Upper lobe of right lung (tissue), 1 donor: Measurements from ENCODE around the gene HORMAD1. TPM values are rescaled to one million over a fixed set of nuclear protein-coding genes. Genes with fewer than 3 reads are reported as not detected.
A peak's percentile ranks its signal among the peaks of the same experiment; 100 is the strongest.
"Not testable (repeated sequence)": the region's sequence is repeated elsewhere in the genome, so short reads cannot be mapped to it uniquely, and the experiment has no call there.

Source experiments
- ATAC-seq: fragments of 200-7000 bp; cut with Tn5 transposase; one replicate; pipeline ENCODE4 v1.9.1; 2020; ENCODE audit warnings: mild to moderate bottlenecking, moderate library complexity
- DNase-seq: peaks from one replicate; pipeline ENCODE4 v3.0.0-alpha.2; 2020
- H3K27ac ChIP-seq: fragments of 200-600 bp; one replicate; pipeline ENCODE4 v1.8.0; 2022
- H3K27me3 ChIP-seq: fragments of 200-600 bp; one replicate; pipeline ENCODE4 v1.8.0; 2022; ENCODE audit warnings: mild to moderate bottlenecking
- H3K36me3 ChIP-seq: fragments of 200-600 bp; one replicate; pipeline ENCODE4 v1.8.0; 2022
- H3K4me1 ChIP-seq: fragments of 200-600 bp; one replicate; pipeline ENCODE4 v1.8.0; 2022
- H3K4me3 ChIP-seq: fragments of 200-600 bp; one replicate; pipeline ENCODE4 v1.8.0; 2022; ENCODE audit warnings: mild to moderate bottlenecking
- H3K9me3 ChIP-seq: fragments of 200-600 bp; one replicate; pipeline ENCODE4 v1.8.0; 2022
- CTCF ChIP-seq: fragments of 200-600 bp; IDR thresholded peaks from one replicate; pipeline ENCODE4 v1.8.0; 2022; ENCODE audit warnings: antibody characterized with exemption
- intact Hi-C: fragments of 100-400 bp; cut with DNase I; formaldehyde crosslinking; loops from one replicate; pipeline ENCODE4 v1.11.0; 2022
- total RNA-seq: library from RNA; stranded (reverse); fragmentation: NEBNext Ultra II Directional; extraction: Animal tissue kit (Norgen Biotek cat#: 25700); gene quantifications from one replicate; pipeline ENCODE4 v1.2.1, GENCODE V29; 2021
- donor health status: DM: no; HTN: yes; CAD: no; lungs with severe emphysema.

The HORMAD1 gene
- total RNA-seq, 1 donor from 2014 or later: 1.2 TPM

- H3K4me3 ChIP-seq: no peak overlapping the region
- no peaks in the 10 kb centered on the region for H3K9me3 ChIP-seq
- no peaks in the 10 kb centered on the region for H3K4me1 ChIP-seq
- no peak overlapping the region for H3K27ac ChIP-seq
- H3K36me3 ChIP-seq: peaks cover 71% of the 10 kb centered on the region
- no peak for DNase-seq
- ATAC-seq: no peak
- H3K27me3 ChIP-seq: no peaks in the 10 kb centered on the region
- TF ChIP-seq CTCF: no peak
- intact Hi-C loops: no loop called here
These were observed 60.1 kb downstream of the HORMAD1 start for GRCh38 chr1:150660584-150660983.

GRCh38 chr1:150657064-150657463 lies 63.6 kb downstream of the HORMAD1 start:
- peaks cover 54% of the 10 kb centered on the region for H3K36me3 ChIP-seq
- H3K4me3 ChIP-seq, H3K4me1 ChIP-seq, H3K27me3 ChIP-seq, DNase-seq, intact Hi-C loops, H3K27ac ChIP-seq, H3K9me3 ChIP-seq, ATAC-seq: not testable (repeated sequence)

DNA sequence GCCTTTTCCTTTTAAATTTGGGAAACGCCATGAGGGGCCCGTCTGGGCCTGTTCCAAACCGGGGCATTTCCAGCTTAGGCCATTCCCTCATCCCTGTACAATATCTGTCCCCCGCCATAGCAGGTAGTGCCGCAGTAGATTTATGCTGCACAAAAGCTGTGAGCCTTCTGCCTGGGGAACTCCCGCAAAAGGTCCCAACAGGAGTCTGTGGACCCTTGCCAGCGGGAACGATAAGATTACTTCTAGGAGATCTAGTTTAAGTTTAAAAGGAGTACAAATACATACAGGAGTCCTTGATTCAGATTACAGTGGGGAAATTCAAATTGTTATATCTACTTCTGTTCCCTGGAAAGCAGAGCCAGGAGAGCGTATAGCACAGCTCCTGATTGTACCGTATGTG lies 66.1 kb downstream of the HORMAD1 start:
- H3K4me1 ChIP-seq, H3K27ac ChIP-seq, H3K4me3 ChIP-seq, DNase-seq, H3K27me3 ChIP-seq, intact Hi-C loops, ATAC-seq, H3K9me3 ChIP-seq: not testable (repeated sequence)
- peaks cover 33% of the 10 kb centered on the region for H3K36me3 ChIP-seq

GRCh38 chr1:150650193-150650592 lies 70.5 kb downstream of the HORMAD1 start:
- intact Hi-C loops: no loop called here
- Histone ChIP-seq H3K4me1 (no peaks in the 10 kb centered on the region), H3K27me3 (no peaks in the 10 kb centered on the region), H3K4me3 (no peak overlapping the region), H3K36me3 (peaks cover 43% of the 10 kb centered on the region), H3K9me3 (no peaks in the 10 kb centered on the region), H3K27ac (no peak overlapping the region)
- no peak for TF ChIP-seq CTCF
- ATAC-seq: peak; percentile 50
- no peak for DNase-seq

GRCh38 chr1:150649441-150650075 lies 71.1 kb downstream of the HORMAD1 start:
- H3K27me3 ChIP-seq: no peaks in the 10 kb centered on the region
- no peak for DNase-seq
- H3K4me3 ChIP-seq: no peak overlapping the region
- peaks cover 43% of the 10 kb centered on the region for H3K36me3 ChIP-seq
- H3K27ac ChIP-seq: no peak overlapping the region
- no peaks in the 10 kb centered on the region for H3K4me1 ChIP-seq
- ATAC-seq: no peak
- no peak for TF ChIP-seq CTCF
- H3K9me3 ChIP-seq: no peaks in the 10 kb centered on the region
- intact Hi-C loops: no loop called here

Other genes with a start within 250 kb of the HORMAD1 start
- 18.5 TPM for gene TARS2, start 233.5 kb downstream of the HORMAD1 start, total RNA-seq
- gene ECM1, start 212.8 kb downstream of the HORMAD1 start, total RNA-seq: 15.5 TPM
- gene FALEC, start 205.1 kb downstream of the HORMAD1 start, total RNA-seq: 1.0 TPM
- 99.2 TPM for gene ADAMTSL4, start 171.5 kb downstream of the HORMAD1 start, total RNA-seq
- gene MCL1, start 141.3 kb downstream of the HORMAD1 start, total RNA-seq: 325 TPM
- gene ENSA, start 91.3 kb downstream of the HORMAD1 start, total RNA-seq: 188 TPM
- gene GOLPH3L, start 23.7 kb downstream of the HORMAD1 start, total RNA-seq: 32.2 TPM
- gene CTSS, start 44.9 kb upstream of the HORMAD1 start, total RNA-seq: 533 TPM
- 35.5 TPM for gene CTSK, start 87.4 kb upstream of the HORMAD1 start, total RNA-seq
- 53.8 TPM for gene ARNT, start 155.7 kb upstream of the HORMAD1 start, total RNA-seq
- gene CTXND2, start 166.2 kb upstream of the HORMAD1 start, total RNA-seq: not detected
- 45.8 TPM for gene SETDB1, start 205.5 kb upstream of the HORMAD1 start, total RNA-seq